Measurements from ENCODE around the gene MPPED2. TPM values are rescaled to one million over a fixed set of nuclear protein-coding genes. Genes with fewer than 3 reads are reported as not detected.
A peak's percentile ranks its signal among the peaks of the same experiment; 100 is the strongest.

MPPED2 gene
- polyA plus RNA-seq, 3 donors, result 0.29 to 0.59 (median 0.52) TPM

DNA sequence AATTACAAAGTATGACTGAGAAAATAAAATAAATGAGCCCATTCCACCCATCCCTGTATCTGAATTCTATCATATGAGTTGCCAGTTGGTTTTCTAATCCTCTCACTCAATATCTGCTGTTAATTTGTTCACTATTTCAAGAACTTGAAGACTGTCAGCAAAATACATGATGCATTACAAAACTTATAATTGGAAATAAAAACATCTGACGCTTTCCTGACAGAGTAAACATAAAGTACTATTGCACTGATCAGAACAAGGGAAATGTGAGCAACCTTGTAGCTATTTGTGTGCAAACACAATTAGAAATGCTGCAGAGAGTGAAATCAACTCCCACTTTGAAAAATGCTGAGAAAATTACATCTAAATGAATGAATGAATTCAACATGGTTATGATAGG lies 97.1 kb downstream of the MPPED2 start:
- Histone ChIP-seq H4K20me1 (ENCODE audit: insufficient read depth, low read length) (no peaks in the 10 kb centered on the region), H3K4me1 (ENCODE audit: control insufficient read depth in 1 of 2, insufficient read depth in 2 of 2, low read length in 2 of 2) (peaks cover 37 to 52% of the 10 kb centered on the region in 2 donors), H3K36me3 (replicated peaks in 1 of 2; ENCODE audit: control insufficient read depth in 1 of 2, insufficient read depth in 2 of 2, low read length in 2 of 2) (no peaks in the 10 kb centered on the region), H3K79me2 (ENCODE audit: insufficient read depth, low read length) (no peaks in the 10 kb centered on the region), H3K27ac (ENCODE audit: low read depth in 1 of 2, low read length in 2 of 2) (peak overlapping the region in 1 of 2 donors; percentile 38), H3K27me3 (ENCODE audit: control insufficient read depth in 2 of 2, insufficient read depth in 2 of 2, low read length in 2 of 2) (no peaks in the 10 kb centered on the region), H3K4me2 (replicated peaks; ENCODE audit: extremely low read depth, low read length, poor library complexity, severe bottlenecking) (no peak overlapping the region), H3K9me3 (replicated peaks in 1 of 2; ENCODE audit: control insufficient read depth in 1 of 2, insufficient read depth in 1 of 2, low read length in 2 of 2) (no peaks in the 10 kb centered on the region), H3K4me3 (replicated peaks in 1 of 3; ENCODE audit: low read depth in 2 of 3, low read length in 3 of 3) (no peak overlapping the region), H2AFZ (ENCODE audit: insufficient read depth, low read depth, low read length, poor library complexity, severe bottlenecking) (peak overlapping the region; percentile 47), H3K9ac (ENCODE audit: insufficient read depth, low read length, poor library complexity, severe bottlenecking) (no peak overlapping the region)
- DNase-seq, result no peak
- Mint-ChIP-seq H3K27ac (peak overlapping the region in 1 of 7 donors; percentile 8), H3K4me3 (no peak overlapping the region), H3K27me3 (ENCODE audit: low read depth in 3 of 3) (peaks cover 0 to 2% (median 2%) of the 10 kb centered on the region in 3 donors), H3K4me1 (peaks cover 47% of the 10 kb centered on the region), H3K9me3 (peaks cover 0 to 4% (median 0%) of the 10 kb centered on the region in 7 donors), H3K36me3 (no peaks in the 10 kb centered on the region)
- TF ChIP-seq, protein P1, sequence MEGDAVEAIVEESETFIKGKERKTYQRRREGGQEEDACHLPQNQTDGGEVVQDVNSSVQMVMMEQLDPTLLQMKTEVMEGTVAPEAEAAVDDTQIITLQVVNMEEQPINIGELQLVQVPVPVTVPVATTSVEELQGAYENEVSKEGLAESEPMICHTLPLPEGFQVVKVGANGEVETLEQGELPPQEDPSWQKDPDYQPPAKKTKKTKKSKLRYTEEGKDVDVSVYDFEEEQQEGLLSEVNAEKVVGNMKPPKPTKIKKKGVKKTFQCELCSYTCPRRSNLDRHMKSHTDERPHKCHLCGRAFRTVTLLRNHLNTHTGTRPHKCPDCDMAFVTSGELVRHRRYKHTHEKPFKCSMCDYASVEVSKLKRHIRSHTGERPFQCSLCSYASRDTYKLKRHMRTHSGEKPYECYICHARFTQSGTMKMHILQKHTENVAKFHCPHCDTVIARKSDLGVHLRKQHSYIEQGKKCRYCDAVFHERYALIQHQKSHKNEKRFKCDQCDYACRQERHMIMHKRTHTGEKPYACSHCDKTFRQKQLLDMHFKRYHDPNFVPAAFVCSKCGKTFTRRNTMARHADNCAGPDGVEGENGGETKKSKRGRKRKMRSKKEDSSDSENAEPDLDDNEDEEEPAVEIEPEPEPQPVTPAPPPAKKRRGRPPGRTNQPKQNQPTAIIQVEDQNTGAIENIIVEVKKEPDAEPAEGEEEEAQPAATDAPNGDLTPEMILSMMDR (IDR thresholded peaks at IDR 0.05), result no peak
- no CpG with 5 or more reads among the region's 1 CpG for WGBS (ENCODE audit: insufficient coverage)
- intact Hi-C loops (cut with micrococcal nuclease), result loop anchor here in 1 of 2 donors (10.0 kb wide), 2 partner anchors 144 to 426 kb away; no protein-coding TSS in a partner anchor

DNA sequence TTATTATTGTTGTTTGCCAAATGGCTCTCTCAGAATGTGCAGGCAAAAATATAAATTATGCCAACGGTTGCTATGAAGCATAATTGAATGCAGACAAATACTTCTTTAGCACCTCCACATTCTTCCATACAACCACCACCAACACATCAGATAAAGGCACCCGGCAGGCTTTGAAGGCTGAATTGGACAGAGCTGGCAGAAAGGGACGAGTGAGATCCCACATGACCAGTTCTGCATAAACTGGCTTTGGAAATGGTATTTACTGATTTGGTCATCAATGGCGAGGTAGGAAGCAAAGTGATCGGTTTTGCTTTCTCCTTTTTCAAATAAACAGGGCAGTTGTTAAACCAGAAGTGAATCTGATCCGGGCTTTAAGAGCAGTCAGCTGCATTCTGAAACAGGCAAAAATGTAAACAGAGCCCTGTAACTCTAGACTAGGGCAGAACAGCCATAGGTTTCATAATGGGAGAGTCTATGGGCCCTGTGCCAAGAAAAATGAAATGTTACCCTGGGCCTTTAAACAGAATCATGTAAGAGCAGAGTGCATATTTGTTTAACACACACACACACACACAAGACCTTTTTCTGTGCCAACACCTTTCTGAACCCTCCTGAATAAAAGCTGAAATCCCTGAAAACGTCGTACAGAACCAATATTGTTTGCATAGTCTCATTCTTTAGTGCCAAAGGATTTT lies 97.7 kb downstream of the MPPED2 start:
- H3K4me1 Mint-ChIP-seq, result peaks cover 50% of the 10 kb centered on the region
- H3K4me3 ChIP-seq (replicated peaks in 1 of 3; ENCODE audit: low read depth in 2 of 3, low read length in 3 of 3), result no peak overlapping the region
- H3K9me3 ChIP-seq (replicated peaks in 1 of 2; ENCODE audit: control insufficient read depth in 1 of 2, insufficient read depth in 1 of 2, low read length in 2 of 2), result no peaks in the 10 kb centered on the region
- peaks cover 0 to 2% (median 2%) of the 10 kb centered on the region in 3 donors for H3K27me3 Mint-ChIP-seq (ENCODE audit: low read depth in 3 of 3)
- H3K79me2 ChIP-seq (ENCODE audit: insufficient read depth, low read length), result no peaks in the 10 kb centered on the region
- peaks cover 42 to 56% of the 10 kb centered on the region in 2 donors for H3K4me1 ChIP-seq (ENCODE audit: control insufficient read depth in 1 of 2, insufficient read depth in 2 of 2, low read length in 2 of 2)
- H3K9me3 Mint-ChIP-seq, result peaks cover 0 to 4% (median 0%) of the 10 kb centered on the region in 7 donors
- H4K20me1 ChIP-seq (ENCODE audit: insufficient read depth, low read length), result no peaks in the 10 kb centered on the region
- peak overlapping the region; percentile 47 for H2AFZ ChIP-seq (ENCODE audit: insufficient read depth, low read depth, low read length, poor library complexity, severe bottlenecking)
- no peak overlapping the region for H3K4me3 Mint-ChIP-seq
- TF ChIP-seq, protein P1 (IDR thresholded peaks at IDR 0.05), result no peak
- H3K27ac Mint-ChIP-seq, result peak overlapping the region in 6 of 7 donors; percentile 7 to 84 (median 56)
- no peak overlapping the region for H3K4me2 ChIP-seq (replicated peaks; ENCODE audit: extremely low read depth, low read length, poor library complexity, severe bottlenecking)
- 96% methylated on average over 4 of the region's 8 CpGs for WGBS (ENCODE audit: insufficient coverage)
- H3K36me3 ChIP-seq (replicated peaks in 1 of 2; ENCODE audit: control insufficient read depth in 1 of 2, insufficient read depth in 2 of 2, low read length in 2 of 2), result no peaks in the 10 kb centered on the region
- DNase-seq, result peak in 1 of 3 donors; percentile 6
- no peaks in the 10 kb centered on the region for H3K36me3 Mint-ChIP-seq
- no peak overlapping the region for H3K9ac ChIP-seq (ENCODE audit: insufficient read depth, low read length, poor library complexity, severe bottlenecking)
- no peaks in the 10 kb centered on the region for H3K27me3 ChIP-seq (ENCODE audit: control insufficient read depth in 2 of 2, insufficient read depth in 2 of 2, low read length in 2 of 2)
- peak overlapping the region in 1 of 2 donors; percentile 84 for H3K27ac ChIP-seq (ENCODE audit: low read depth in 1 of 2, low read length in 2 of 2)
- intact Hi-C loops (cut with micrococcal nuclease), result loop anchor here in 1 of 2 donors (10.0 kb wide), 2 partner anchors 144 to 426 kb away; no protein-coding TSS in a partner anchor

Data from CD14-positive monocyte (primary cell).